Right atrium auricular region (tissue), 2 donors: ENCODE data around the gene TMEM151A. TPM values are rescaled to one million over a fixed set of nuclear protein-coding genes. Genes with fewer than 3 reads are reported as not detected.

Experiments
- DNase-seq: peaks from one replicate; pipeline ENCODE4 v3.0.0-alpha.2; 2019; ENCODE audit warnings: low spot score
- H3K27ac ChIP-seq, 2 donors: fragments of 200-600 bp; sonication (generic); 1 replicate in 1 of 2; 2 replicates in 1 of 2; pipeline ENCODE4 v1.5.1; 2016 to 2019
- H3K27me3 ChIP-seq, 2 donors: fragments of 200-600 bp; sonication (generic); one replicate each; pipeline versions ENCODE4 v1.5.1 to v1.6.0; 2017 to 2019
- H3K36me3 ChIP-seq: fragments of 200-600 bp; sonication (generic); one replicate; pipeline ENCODE4 v1.5.1; 2016
- H3K4me1 ChIP-seq, 2 donors: fragments of 200-600 bp; sonication (generic); one replicate each; pipeline versions ENCODE4 v1.5.1 to v1.6.0; 2017 to 2019
- H3K4me3 ChIP-seq, 2 donors: fragments of 200-600 bp; sonication (generic); 1 replicate in 1 of 2; 2 replicates in 1 of 2; pipeline ENCODE4 v1.5.1; 2017 to 2019; ENCODE audit warnings: mild to moderate bottlenecking in 1 of 2, moderate library complexity in 1 of 2
- H3K9me3 ChIP-seq, 2 donors: fragments of 200-600 bp; sonication (generic); one replicate each; pipeline ENCODE4 v1.5.1; 2019
- CTCF ChIP-seq, 2 donors: fragments of 200-600 bp; sonication (generic); IDR thresholded peaks; one replicate each; pipeline ENCODE4 v1.5.1; 2019; ENCODE audit warnings: antibody characterized with exemption in 2 of 2
- total RNA-seq, 2 donors: library from RNA; depleted of rRNA; stranded (reverse); fragments of >200 nt; gene quantifications; one replicate each; pipeline ENCODE4 v1.1.0, GENCODE V29; 2016

TMEM151A gene
- total RNA-seq, 2 donors from 2014 or later: 1.4 to 5.5 TPM

GRCh38 chr11:66311470-66311964 lies 19.8 kb downstream of the TMEM151A start:
- H3K9me3 ChIP-seq: no peaks in the 10 kb centered on the region
- peak overlapping the region; percentile 90 to 94 for H3K27ac ChIP-seq
- H3K27me3 ChIP-seq: no peaks in the 10 kb centered on the region
- H3K36me3 ChIP-seq: no peaks in the 10 kb centered on the region
- no peak for DNase-seq
- TF ChIP-seq CTCF (IDR thresholded peaks at IDR 0.05): no peak
- peak overlapping the region; percentile 40 to 58 for H3K4me3 ChIP-seq
- H3K4me1 ChIP-seq: peaks cover 0 to 36% of the 10 kb centered on the region in 2 donors

- DNase-seq: peak; percentile 92
- no peaks in the 10 kb centered on the region for H3K9me3 ChIP-seq
- peak overlapping the region; percentile 90 to 94 for H3K27ac ChIP-seq
- H3K4me1 ChIP-seq: peaks cover 0 to 42% of the 10 kb centered on the region in 2 donors
- peak; percentile 84 to 98 for TF ChIP-seq CTCF (IDR thresholded peaks at IDR 0.05)
- no peaks in the 10 kb centered on the region for H3K36me3 ChIP-seq
- H3K27me3 ChIP-seq: no peaks in the 10 kb centered on the region
- peak overlapping the region; percentile 40 to 58 for H3K4me3 ChIP-seq
Measured at GRCh38 chr11:66311965-66312548, 20.4 kb downstream of the TMEM151A start.

- no peak for TF ChIP-seq CTCF (IDR thresholded peaks at IDR 0.05)
- H3K27me3 ChIP-seq: no peaks in the 10 kb centered on the region
- H3K36me3 ChIP-seq: no peaks in the 10 kb centered on the region
- peak; percentile 98 for DNase-seq
- H3K4me3 ChIP-seq: peak overlapping the region; percentile 40 to 58
- H3K27ac ChIP-seq: peak overlapping the region; percentile 90 to 94
- peaks cover 0 to 49% of the 10 kb centered on the region in 2 donors for H3K4me1 ChIP-seq
- no peaks in the 10 kb centered on the region for H3K9me3 ChIP-seq
Measured at GRCh38 chr11:66312549-66313320, 21.0 kb downstream of the TMEM151A start.

GRCh38 chr11:66313321-66314185 lies 21.9 kb downstream of the TMEM151A start:
- Histone ChIP-seq H3K36me3 (no peaks in the 10 kb centered on the region), H3K9me3 (no peaks in the 10 kb centered on the region), H3K4me3 (peak overlapping the region; percentile 36 to 58), H3K27ac (peak overlapping the region; percentile 90 to 94), H3K27me3 (no peaks in the 10 kb centered on the region), H3K4me1 (peaks cover 0 to 57% of the 10 kb centered on the region in 2 donors)
- TF ChIP-seq CTCF (IDR thresholded peaks at IDR 0.05): no peak
- no peak for DNase-seq

GRCh38 chr11:66314186-66314501 lies 22.4 kb downstream of the TMEM151A start:
- Histone ChIP-seq H3K4me1 (peaks cover 0 to 61% of the 10 kb centered on the region in 2 donors), H3K27me3 (no peaks in the 10 kb centered on the region), H3K36me3 (no peaks in the 10 kb centered on the region), H3K27ac (peak overlapping the region; percentile 90 to 94), H3K4me3 (peak overlapping the region; percentile 36 to 58), H3K9me3 (no peaks in the 10 kb centered on the region)
- no peak for TF ChIP-seq CTCF (IDR thresholded peaks at IDR 0.05)
- DNase-seq: no peak
